Measurements from ENCODE around the gene STAC3. TPM values are rescaled to one million over a fixed set of nuclear protein-coding genes. Genes with fewer than 3 reads are reported as not detected.

The STAC3 gene
- total and polyA plus RNA-seq, 2 experiments from 2014 or later = 0.48 to 3.0 TPM

- peaks cover 26% of the 10 kb centered on the region for H3K36me3 ChIP-seq (ENCODE audit: insufficient read depth)
- no peak for DNase-seq (ENCODE audit: low spot score)
- Mint-ChIP-seq H3K4me3 (0 out of 3 replicates have a peak overlapping the region, but pooled peaks have one; percentile 19), H3K9me3 (no peaks in the 10 kb centered on the region; the same call in 2 of the 3 replicates), H3K36me3 (ENCODE audit: low read depth) (peaks cover 46% of the 10 kb centered on the region), H3K27me3 (ENCODE audit: insufficient read depth, low read depth, poor library complexity) (peaks cover 82% of the 10 kb centered on the region), H3K27ac (no peak overlapping the region), H3K4me1 (peaks cover 72% of the 10 kb centered on the region)
- H3F3A ChIP-seq (replicated peaks; ENCODE audit: low read depth) = peaks cover 49% of the 10 kb centered on the region
- peaks cover 45% of the 10 kb centered on the region for H3K4me1 ChIP-seq (ENCODE audit: insufficient read depth)
- H4K20me1 ChIP-seq (replicated peaks; ENCODE audit: insufficient read depth) = peaks cover 29% of the 10 kb centered on the region
- no peak for ATAC-seq
- H3K9me2 ChIP-seq (ENCODE audit: insufficient read depth) = no peaks in the 10 kb centered on the region
- H3K27ac ChIP-seq (ENCODE audit: low read depth) = no peak overlapping the region
- H2AFZ ChIP-seq = no peak overlapping the region
- H3K27me3 ChIP-seq (ENCODE audit: insufficient read depth) = peaks cover 71% of the 10 kb centered on the region
- peaks cover 14% of the 10 kb centered on the region for H3K79me2 ChIP-seq (replicated peaks; ENCODE audit: insufficient read depth)
- peak overlapping the region; percentile 85; the same call in 1 of the 2 replicates for H3K4me3 ChIP-seq
- H3K4me2 ChIP-seq = peak overlapping the region; percentile 99; the same call in 1 of the 2 replicates
- no peak for TF ChIP-seq STAT1 (IDR thresholded peaks at IDR 0.05; ENCODE audit: unreplicated experiment)
- TF ChIP-seq NANOG (IDR thresholded peaks at IDR 0.05; ENCODE audit: borderline replicate concordance) = no peak
- TF ChIP-seq POLR2AphosphoS5 (IDR thresholded peaks at IDR 0.05; ENCODE audit: low read depth) = no peak
- TF ChIP-seq ZNF462 (CRISPR knock-in tag; IDR thresholded peaks at IDR 0.05) = no peak
- TF ChIP-seq REST (IDR thresholded peaks at IDR 0.05; ENCODE audit: unreplicated experiment) = no peak
- no peak for TF ChIP-seq CTCF (conservative IDR thresholded peaks at IDR 0.05; ENCODE audit: low read depth in 2 of 2)
- no peak for TF ChIP-seq EZH2phosphoT487 (IDR thresholded peaks at IDR 0.05; ENCODE audit: unreplicated experiment)
- TF ChIP-seq ETS1 (IDR thresholded peaks at IDR 0.05) = no peak
- no peak for TF ChIP-seq ZNF331 (CRISPR knock-in tag; IDR thresholded peaks at IDR 0.05; ENCODE audit: low read depth)
These were observed 15.3 kb downstream of the STAC3 start for GRCh38 chr12:57235728-57236131.

Data from GM23338 (cell line).